ENCODE measurements around the gene KDM4C. TPM values are rescaled to one million over a fixed set of nuclear protein-coding genes. Genes with fewer than 3 reads are reported as not detected.

KDM4C gene
- total and polyA plus RNA-seq, 2 of the 13 experiments (the other 11 are each of a cell fraction or from before 2014, with no cell fraction given) = 19.4 to 23.6 TPM

GRCh38 chr9:6781476-6781875 lies 23.7 kb downstream of the KDM4C start (continued):
- TF ChIP-seq KLF9 (CRISPR knock-in tag; IDR thresholded peaks at IDR 0.05; ENCODE audit: low read depth) (no peak), SRSF4 (IDR thresholded peaks at IDR 0.05; ENCODE audit: low read depth, low read length, poor library complexity, severe bottlenecking) (no peak), ZNF207 (IDR thresholded peaks at IDR 0.05; ENCODE audit: borderline replicate concordance) (no peak), KLF16 (CRISPR knock-in tag; IDR thresholded peaks at IDR 0.05) (0 out of 4 replicates have a peak, but pooled peaks of 1 of the 2 experiments have one; percentile 29), CCDC6 (CRISPR knock-in tag; IDR thresholded peaks at IDR 0.05) (no peak), ZNF343 (CRISPR knock-in tag; IDR thresholded peaks at IDR 0.05) (no peak), FOSL1 (CRISPR knock-in tag; IDR thresholded peaks at IDR 0.05; ENCODE audit: borderline replicate concordance) (no peak), THAP11 (CRISPR knock-in tag; IDR thresholded peaks at IDR 0.05) (0 out of 2 replicates have a peak, but pooled peaks have one; percentile 11), ZNF816 (CRISPR knock-in tag; IDR thresholded peaks at IDR 0.05; ENCODE audit: borderline replicate concordance) (no peak), SSRP1 (CRISPR knock-in tag; IDR thresholded peaks at IDR 0.05) (no peak), NBN (conservative IDR thresholded peaks at IDR 0.05) (no peak), ZNF501 (CRISPR knock-in tag; IDR thresholded peaks at IDR 0.05) (no peak), ZNF674 (CRISPR knock-in tag; IDR thresholded peaks at IDR 0.05; ENCODE audit: low read depth) (no peak), ZNF251 (CRISPR knock-in tag; IDR thresholded peaks at IDR 0.05) (no peak), SPEN (CRISPR knock-in tag; IDR thresholded peaks at IDR 0.05; ENCODE audit: low read depth) (no peak), ZNF17 (CRISPR knock-in tag; IDR thresholded peaks at IDR 0.05) (no peak), ZNF713 (CRISPR knock-in tag; IDR thresholded peaks at IDR 0.05) (no peak), PRMT3 (CRISPR knock-in tag; IDR thresholded peaks at IDR 0.05; ENCODE audit: borderline replicate concordance, low read depth) (no peak), ZNF292 (CRISPR knock-in tag; IDR thresholded peaks at IDR 0.05; ENCODE audit: borderline replicate concordance, low read depth) (no peak), CHCHD3 (CRISPR knock-in tag; IDR thresholded peaks at IDR 0.05) (no peak), ZNF335 (CRISPR knock-in tag; IDR thresholded peaks at IDR 0.05) (0 out of 2 replicates have a peak, but pooled peaks have one; percentile 33), HNRNPUL1 (IDR thresholded peaks at IDR 0.05; ENCODE audit: low read depth, low read length) (no peak), ZNF362 (CRISPR knock-in tag; IDR thresholded peaks at IDR 0.05; ENCODE audit: borderline replicate concordance) (peak; percentile 37; the same call in 1 of the 2 replicates), JUND (CRISPR knock-in tag; IDR thresholded peaks at IDR 0.05) (no peak), ZNF232 (CRISPR knock-in tag; IDR thresholded peaks at IDR 0.05; ENCODE audit: borderline replicate concordance) (peak; percentile 66; the same call in 1 of the 2 replicates), ZNF234 (CRISPR knock-in tag; conservative IDR thresholded peaks at IDR 0.05) (no peak), ZNF770 (CRISPR knock-in tag; IDR thresholded peaks at IDR 0.05) (no peak)
- TF ChIP-seq, protein P1, sequence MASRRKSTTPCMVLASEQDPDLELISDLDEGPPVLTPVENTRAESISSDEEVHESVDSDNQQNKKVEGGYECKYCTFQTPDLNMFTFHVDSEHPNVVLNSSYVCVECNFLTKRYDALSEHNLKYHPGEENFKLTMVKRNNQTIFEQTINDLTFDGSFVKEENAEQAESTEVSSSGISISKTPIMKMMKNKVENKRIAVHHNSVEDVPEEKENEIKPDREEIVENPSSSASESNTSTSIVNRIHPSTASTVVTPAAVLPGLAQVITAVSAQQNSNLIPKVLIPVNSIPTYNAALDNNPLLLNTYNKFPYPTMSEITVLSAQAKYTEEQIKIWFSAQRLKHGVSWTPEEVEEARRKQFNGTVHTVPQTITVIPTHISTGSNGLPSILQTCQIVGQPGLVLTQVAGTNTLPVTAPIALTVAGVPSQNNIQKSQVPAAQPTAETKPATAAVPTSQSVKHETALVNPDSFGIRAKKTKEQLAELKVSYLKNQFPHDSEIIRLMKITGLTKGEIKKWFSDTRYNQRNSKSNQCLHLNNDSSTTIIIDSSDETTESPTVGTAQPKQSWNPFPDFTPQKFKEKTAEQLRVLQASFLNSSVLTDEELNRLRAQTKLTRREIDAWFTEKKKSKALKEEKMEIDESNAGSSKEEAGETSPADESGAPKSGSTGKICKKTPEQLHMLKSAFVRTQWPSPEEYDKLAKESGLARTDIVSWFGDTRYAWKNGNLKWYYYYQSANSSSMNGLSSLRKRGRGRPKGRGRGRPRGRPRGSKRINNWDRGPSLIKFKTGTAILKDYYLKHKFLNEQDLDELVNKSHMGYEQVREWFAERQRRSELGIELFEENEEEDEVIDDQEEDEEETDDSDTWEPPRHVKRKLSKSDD (CRISPR knock-in tag; IDR thresholded peaks at IDR 0.05; ENCODE audit: low read depth) = no peak
